Lower leg skin (tissue), 3 donors: ENCODE measurements around the gene FANK1.

Source experiments
- POLR2A ChIP-seq, 2 donors: fragments of 450-650 bp; IDR thresholded peaks; one replicate each; pipeline ENCODE4 v1.6.1; 2016 to 2017; ENCODE audit warnings: antibody characterized with exemption in 2 of 2, mild to moderate bottlenecking in 1 of 2, moderate library complexity in 1 of 2
- TF ChIP-seq, protein P1 (sequence below), 3 donors: fragments of 450-650 bp; IDR thresholded peaks; one replicate each; pipeline ENCODE4 v1.5.1; 2016; ENCODE audit warnings: antibody characterized with exemption in 3 of 3, mild to moderate bottlenecking in 3 of 3, moderate library complexity in 2 of 3

GRCh38 chr10:125911990-125912389 is 15.6 kb downstream of the FANK1 start:
- TF ChIP-seq, protein P1, sequence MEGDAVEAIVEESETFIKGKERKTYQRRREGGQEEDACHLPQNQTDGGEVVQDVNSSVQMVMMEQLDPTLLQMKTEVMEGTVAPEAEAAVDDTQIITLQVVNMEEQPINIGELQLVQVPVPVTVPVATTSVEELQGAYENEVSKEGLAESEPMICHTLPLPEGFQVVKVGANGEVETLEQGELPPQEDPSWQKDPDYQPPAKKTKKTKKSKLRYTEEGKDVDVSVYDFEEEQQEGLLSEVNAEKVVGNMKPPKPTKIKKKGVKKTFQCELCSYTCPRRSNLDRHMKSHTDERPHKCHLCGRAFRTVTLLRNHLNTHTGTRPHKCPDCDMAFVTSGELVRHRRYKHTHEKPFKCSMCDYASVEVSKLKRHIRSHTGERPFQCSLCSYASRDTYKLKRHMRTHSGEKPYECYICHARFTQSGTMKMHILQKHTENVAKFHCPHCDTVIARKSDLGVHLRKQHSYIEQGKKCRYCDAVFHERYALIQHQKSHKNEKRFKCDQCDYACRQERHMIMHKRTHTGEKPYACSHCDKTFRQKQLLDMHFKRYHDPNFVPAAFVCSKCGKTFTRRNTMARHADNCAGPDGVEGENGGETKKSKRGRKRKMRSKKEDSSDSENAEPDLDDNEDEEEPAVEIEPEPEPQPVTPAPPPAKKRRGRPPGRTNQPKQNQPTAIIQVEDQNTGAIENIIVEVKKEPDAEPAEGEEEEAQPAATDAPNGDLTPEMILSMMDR (IDR thresholded peaks at IDR 0.05): no peak
- TF ChIP-seq POLR2A (IDR thresholded peaks at IDR 0.05): no peak
